SJCRH30 (cell line): Measurements from ENCODE around the gene CTXND1. TPM values are rescaled to one million over a fixed set of nuclear protein-coding genes. Genes with fewer than 3 reads are reported as not detected.

Experiments
- DNase-seq, 2 experiments: peaks; one replicate each; pipeline ENCODE4 v3.0.0-alpha.2; 2015 to 2020
- H3K27ac ChIP-seq: fragments of 250-450 bp; sonication (Bioruptor Pico); 2 replicates; pipeline ENCODE4 v1.5.1; 2020; ENCODE audit warnings: mild to moderate bottlenecking, moderate library complexity
- H3K27me3 ChIP-seq: fragments of 250-450 bp; sonication (Bioruptor Pico); 2 replicates; pipeline ENCODE4 v1.5.1; 2020; ENCODE audit warnings: mild to moderate bottlenecking, moderate library complexity
- H3K36me3 ChIP-seq: fragments of 250-450 bp; sonication (Bioruptor Pico); 2 replicates; pipeline ENCODE4 v1.5.1; 2020; ENCODE audit warnings: mild to moderate bottlenecking, moderate library complexity
- H3K4me1 ChIP-seq: fragments of 250-450 bp; sonication (Bioruptor Pico); 2 replicates; pipeline ENCODE4 v1.5.1; 2020; ENCODE audit warnings: mild to moderate bottlenecking, moderate library complexity
- H3K4me3 ChIP-seq: fragments of 250-450 bp; sonication (Bioruptor Pico); 2 replicates; pipeline ENCODE4 v1.5.1; 2020; ENCODE audit warnings: mild to moderate bottlenecking, moderate library complexity
- H3K9me3 ChIP-seq: fragments of 250-450 bp; sonication (Bioruptor Pico); replicated peaks from 2 replicates; pipeline ENCODE4 v1.5.1; 2020; ENCODE audit warnings: mild to moderate bottlenecking, moderate library complexity
- total RNA-seq: library from RNA; depleted of rRNA; stranded (reverse); fragments of >200 nt; shearing (Covaris generic); gene quantifications from 2 replicates; pipeline ENCODE4 v1.2.3, GENCODE V29; 2014

Gene CTXND1
- total RNA-seq, 1 experiment from 2014 or later, result 0.10 TPM

DNA sequence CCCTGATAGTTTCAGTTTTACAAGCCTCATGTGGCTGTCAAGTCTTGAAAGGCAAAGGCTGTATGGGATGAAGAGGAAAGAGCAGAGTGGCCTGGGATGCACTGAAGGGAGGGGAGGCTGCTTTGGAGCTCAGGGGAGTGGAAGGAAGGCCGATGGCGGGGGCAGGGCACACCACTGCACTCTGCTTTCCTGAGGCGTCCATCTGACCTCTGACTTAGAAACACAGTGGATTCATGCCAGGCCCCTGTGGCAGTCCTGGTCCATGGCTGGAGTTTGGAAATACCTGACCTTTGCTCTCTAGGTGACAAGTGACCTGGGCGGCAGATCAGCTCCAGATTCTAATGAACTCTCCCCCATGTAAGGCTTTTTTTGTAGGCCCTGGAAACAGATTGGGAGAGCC, 80.2 kb downstream of the CTXND1 start:
- Histone ChIP-seq H3K4me1 (no peaks in the 10 kb centered on the region), H3K36me3 (no peaks in the 10 kb centered on the region), H3K4me3 (no peak overlapping the region), H3K9me3 (no peaks in the 10 kb centered on the region), H3K27ac (no peak overlapping the region), H3K27me3 (no peaks in the 10 kb centered on the region)
- DNase-seq, result no peak

DNA sequence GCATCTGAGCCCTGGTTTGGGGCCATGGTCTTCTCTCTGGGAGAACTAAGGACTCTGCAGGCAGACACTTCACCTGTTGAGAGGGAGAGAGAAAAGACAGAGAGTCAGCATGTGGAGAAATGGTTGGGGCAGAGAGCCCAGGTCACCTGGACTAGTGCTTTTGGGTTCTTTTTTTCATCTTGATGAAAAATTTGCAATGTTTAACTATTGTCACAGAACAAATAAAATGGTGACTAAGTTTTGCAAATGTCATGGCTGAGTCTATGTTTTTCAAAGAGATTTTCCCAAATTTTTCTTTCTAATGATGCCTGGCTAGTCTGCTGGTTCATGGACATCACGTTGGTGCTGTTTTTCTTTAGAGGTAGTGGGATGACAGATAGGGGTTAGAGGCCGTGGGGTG, 81.4 kb downstream of the CTXND1 start:
- Histone ChIP-seq H3K9me3 (no peaks in the 10 kb centered on the region), H3K4me1 (no peaks in the 10 kb centered on the region), H3K36me3 (no peaks in the 10 kb centered on the region), H3K27me3 (no peaks in the 10 kb centered on the region), H3K27ac (no peak overlapping the region), H3K4me3 (no peak overlapping the region)
- DNase-seq, result no peak

DNA sequence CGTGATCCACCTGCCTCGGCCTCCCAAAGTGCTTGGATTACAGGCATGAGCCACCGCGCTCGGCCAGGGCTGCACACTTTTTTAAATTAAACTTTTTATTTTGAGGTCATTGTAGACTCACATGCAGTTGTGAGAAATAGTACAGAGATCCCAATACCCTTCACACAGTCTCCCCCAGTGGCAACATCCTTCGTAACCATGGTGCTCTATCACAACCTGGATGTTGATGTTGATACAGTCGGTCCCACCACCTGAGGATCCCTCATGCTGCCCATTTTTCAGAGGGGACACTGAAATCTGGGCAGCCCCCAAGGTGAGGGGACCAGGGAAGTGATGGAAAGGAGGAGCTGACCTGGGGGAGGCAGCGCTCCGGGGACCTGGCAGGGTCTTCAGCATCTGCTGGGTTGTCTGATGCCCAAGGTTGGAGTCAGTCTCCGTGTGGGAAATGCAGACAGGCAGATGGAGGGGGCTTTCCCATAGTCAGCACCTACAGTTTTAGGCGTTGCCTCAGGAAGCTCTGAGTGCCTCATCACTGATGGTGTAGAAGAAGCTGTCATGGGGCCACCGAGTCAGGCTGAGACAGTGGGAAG, 82.2 kb downstream of the CTXND1 start:
- Histone ChIP-seq H3K27ac (no peak overlapping the region), H3K4me1 (no peaks in the 10 kb centered on the region), H3K9me3 (no peaks in the 10 kb centered on the region), H3K4me3 (no peak overlapping the region), H3K36me3 (no peaks in the 10 kb centered on the region), H3K27me3 (no peaks in the 10 kb centered on the region)
- DNase-seq, result no peak

DNA sequence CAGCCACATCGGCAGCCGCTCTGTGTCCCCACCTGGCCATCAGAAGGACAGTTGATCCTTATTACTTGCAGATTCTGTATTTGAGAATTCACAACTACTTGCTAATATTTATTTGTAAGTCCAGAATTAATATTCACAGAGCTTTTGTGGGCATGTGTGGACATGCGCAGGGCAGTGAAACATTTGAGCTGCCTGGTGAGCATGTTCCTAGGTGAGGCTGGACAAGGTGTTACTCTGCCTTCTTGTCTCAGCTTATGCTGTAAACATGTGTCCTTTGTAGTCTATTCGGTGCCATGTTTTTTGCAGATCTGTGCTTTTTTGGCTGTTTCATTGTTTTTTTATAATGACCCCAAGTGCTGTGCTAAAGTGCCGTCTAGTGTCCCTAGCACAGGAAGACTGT, 83.6 kb downstream of the CTXND1 start:
- H3K27me3 ChIP-seq, result no peaks in the 10 kb centered on the region
- H3K36me3 ChIP-seq, result peaks cover 5% of the 10 kb centered on the region; the same call in 1 of the 2 replicates
- DNase-seq, result no peak

DNA sequence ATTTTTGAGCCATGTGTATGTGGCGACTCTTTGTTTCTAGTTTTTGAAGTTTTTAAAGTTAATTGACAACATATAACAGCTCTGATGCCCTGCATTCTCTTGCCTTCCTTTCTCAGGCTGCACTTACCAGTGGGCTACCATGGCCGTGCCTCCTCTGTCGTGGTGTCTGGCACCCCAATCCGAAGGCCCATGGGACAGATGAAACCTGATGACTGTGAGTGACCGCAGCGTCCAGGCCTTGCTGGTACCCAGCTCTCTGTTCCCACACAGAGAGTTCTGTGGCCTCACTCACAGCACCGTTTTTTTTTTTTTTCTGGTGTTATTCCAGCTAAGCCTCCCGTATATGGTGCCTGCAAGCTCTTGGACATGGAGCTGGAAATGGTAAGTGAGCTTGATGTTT, 84.1 kb downstream of the CTXND1 start:
- Histone ChIP-seq H3K27ac (no peak overlapping the region), H3K27me3 (no peaks in the 10 kb centered on the region), H3K4me1 (no peaks in the 10 kb centered on the region), H3K9me3 (no peaks in the 10 kb centered on the region), H3K4me3 (no peak overlapping the region), H3K36me3 (peaks cover 5% of the 10 kb centered on the region; the same call in 1 of the 2 replicates)
- no peak for DNase-seq

More for the DNA sequence above, 83.6 kb downstream of the CTXND1 start:
- Histone ChIP-seq H3K27ac (no peak overlapping the region), H3K4me3 (no peak overlapping the region), H3K4me1 (no peaks in the 10 kb centered on the region), H3K9me3 (no peaks in the 10 kb centered on the region)

DNA sequence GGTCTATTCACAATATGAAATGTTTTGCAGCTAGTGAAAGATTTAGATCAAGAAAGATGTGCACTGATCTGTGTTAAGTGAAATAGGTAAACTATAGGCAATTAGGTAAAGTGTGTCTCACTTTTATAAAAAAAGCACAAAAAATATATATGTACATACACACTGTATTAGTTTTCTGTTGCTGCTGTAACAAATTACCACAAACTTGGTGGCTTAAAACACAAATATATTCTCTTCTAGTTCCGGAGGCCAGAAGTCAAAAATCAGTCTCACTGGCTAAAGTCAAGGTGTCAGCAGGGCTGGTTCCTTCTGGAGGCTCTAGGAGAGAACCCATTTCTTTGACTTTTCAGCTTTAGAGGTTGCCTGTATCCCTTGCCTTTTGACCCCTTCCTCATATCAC, 88.1 kb downstream of the CTXND1 start:
- H3K4me3 ChIP-seq, result no peak overlapping the region
- no peak for DNase-seq
- H3K27me3 ChIP-seq, result no peaks in the 10 kb centered on the region
- no peaks in the 10 kb centered on the region for H3K4me1 ChIP-seq
- peaks cover 5% of the 10 kb centered on the region; the same call in 1 of the 2 replicates for H3K36me3 ChIP-seq
- H3K27ac ChIP-seq, result no peak overlapping the region
- H3K9me3 ChIP-seq, result no peaks in the 10 kb centered on the region

DNA sequence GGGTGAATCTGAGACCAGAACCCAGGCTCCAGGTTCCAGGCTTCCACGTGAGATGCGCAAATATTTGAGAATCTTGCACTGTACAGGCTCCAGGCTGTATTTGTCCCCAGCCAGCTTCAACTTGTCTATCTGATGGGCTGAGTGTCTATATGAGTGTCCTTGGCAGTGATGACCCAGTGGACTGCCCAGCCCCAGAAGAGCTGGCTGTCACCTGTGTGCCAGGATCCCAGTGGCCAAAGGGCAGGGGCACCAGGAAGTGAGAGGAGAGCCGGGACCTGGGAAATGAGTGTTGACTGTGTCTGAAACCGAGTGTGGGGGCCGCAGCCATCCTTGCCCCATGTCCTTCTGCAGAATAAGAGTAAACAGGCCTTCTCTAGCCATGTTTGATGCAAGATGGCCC, 88.8 kb downstream of the CTXND1 start:
- no peaks in the 10 kb centered on the region for H3K4me1 ChIP-seq
- H3K9me3 ChIP-seq, result no peaks in the 10 kb centered on the region
- H3K4me3 ChIP-seq, result no peak overlapping the region
- no peak overlapping the region for H3K27ac ChIP-seq
- no peaks in the 10 kb centered on the region for H3K27me3 ChIP-seq
- H3K36me3 ChIP-seq, result peaks cover 5% of the 10 kb centered on the region; the same call in 1 of the 2 replicates
- DNase-seq, result no peak

DNA sequence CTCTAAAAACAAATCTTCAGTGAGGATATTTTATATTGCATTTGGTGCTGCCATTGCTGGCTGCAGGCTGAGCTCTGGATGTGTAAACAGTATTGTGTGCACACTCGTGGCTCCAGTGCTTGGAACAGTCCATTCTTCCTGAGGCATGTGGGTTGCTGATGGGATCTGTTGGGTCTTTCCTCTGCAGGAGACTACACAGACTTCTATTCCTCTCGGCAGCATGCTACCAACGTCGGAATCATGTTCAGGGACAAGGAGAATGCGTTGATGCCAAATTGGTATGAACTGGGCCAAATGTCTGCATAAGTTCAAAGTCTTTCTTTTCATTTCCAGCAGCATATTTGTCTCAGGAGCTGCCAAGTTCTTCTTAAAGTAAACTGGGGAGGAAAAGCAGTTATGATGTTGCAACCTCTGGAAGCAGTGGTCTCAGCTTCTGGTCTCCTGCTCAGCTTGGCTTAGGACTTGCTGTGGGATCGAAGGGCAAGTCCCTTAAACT, 89.9 kb downstream of the CTXND1 start:
- no peaks in the 10 kb centered on the region for H3K27me3 ChIP-seq
- DNase-seq, result no peak
- no peak overlapping the region for H3K27ac ChIP-seq
- H3K4me1 ChIP-seq, result no peaks in the 10 kb centered on the region
- H3K9me3 ChIP-seq, result no peaks in the 10 kb centered on the region
- H3K36me3 ChIP-seq, result peaks cover 5% of the 10 kb centered on the region; the same call in 1 of the 2 replicates
- H3K4me3 ChIP-seq, result no peak overlapping the region

DNA sequence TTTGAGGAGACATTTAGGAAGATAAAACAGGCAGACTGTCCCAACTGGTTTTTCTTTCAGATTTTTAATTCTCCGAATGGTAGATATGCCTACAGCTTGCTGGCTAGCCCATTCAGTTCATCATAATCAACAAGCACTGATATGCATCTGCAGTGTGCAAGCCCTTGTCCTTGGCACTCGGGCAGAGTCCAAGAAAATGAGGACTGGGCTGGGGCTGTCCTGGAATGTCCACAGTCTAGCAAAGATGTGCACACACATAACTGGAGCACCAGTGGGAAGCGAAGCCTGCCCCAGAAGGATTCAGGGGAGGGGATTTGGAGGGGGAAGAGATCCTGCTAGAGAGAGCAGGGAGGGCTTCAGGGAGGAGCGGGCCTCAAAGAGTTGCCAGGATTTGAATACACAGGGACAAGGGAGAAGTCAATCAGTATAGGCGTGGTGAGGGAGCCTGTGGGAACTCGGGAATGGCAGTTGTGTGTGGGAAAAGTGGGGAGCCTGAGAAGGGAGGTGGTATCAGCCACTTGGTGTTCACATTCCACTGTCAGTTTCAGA, 90.5 kb downstream of the CTXND1 start:
- no peak overlapping the region for H3K27ac ChIP-seq
- no peak for DNase-seq
- H3K36me3 ChIP-seq, result peaks cover 5% of the 10 kb centered on the region; the same call in 1 of the 2 replicates
- no peaks in the 10 kb centered on the region for H3K4me1 ChIP-seq
- no peak overlapping the region for H3K4me3 ChIP-seq
- H3K9me3 ChIP-seq, result no peaks in the 10 kb centered on the region
- no peaks in the 10 kb centered on the region for H3K27me3 ChIP-seq

DNA sequence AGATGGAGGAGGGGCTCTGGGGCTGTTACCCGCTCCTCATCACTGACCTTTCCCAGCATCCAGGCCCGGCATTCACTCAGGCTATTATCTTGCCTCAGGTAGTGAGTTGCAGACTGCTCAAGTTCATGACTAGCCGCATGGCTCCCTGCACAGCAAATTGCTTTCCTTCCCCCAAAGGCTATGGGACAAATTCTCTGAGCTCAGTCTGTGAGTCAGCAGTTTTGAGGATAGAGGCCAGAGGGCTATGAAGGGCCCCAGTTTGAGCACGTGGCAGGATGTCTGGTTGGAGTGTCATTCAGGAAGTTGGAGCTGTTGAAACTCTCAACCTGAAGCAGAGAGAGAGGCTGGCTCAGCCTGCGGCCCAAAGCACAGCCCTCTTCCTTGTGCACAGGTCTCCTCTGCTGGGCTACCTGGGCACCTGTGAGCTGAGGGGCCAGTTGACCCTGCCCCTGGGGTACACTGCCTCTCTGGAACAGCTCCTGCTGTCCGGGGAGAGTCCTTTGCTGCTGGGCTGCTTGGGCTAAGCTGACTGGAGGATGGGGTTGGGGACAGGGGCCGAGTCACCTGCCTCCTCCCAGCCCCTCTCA, 91.3 kb downstream of the CTXND1 start:
- DNase-seq, result no peak
- no peaks in the 10 kb centered on the region for H3K9me3 ChIP-seq
- no peaks in the 10 kb centered on the region for H3K27me3 ChIP-seq
- H3K4me3 ChIP-seq, result no peak overlapping the region
- no peaks in the 10 kb centered on the region for H3K4me1 ChIP-seq
- no peak overlapping the region for H3K27ac ChIP-seq
- peaks cover 5% of the 10 kb centered on the region; the same call in 1 of the 2 replicates for H3K36me3 ChIP-seq

DNA sequence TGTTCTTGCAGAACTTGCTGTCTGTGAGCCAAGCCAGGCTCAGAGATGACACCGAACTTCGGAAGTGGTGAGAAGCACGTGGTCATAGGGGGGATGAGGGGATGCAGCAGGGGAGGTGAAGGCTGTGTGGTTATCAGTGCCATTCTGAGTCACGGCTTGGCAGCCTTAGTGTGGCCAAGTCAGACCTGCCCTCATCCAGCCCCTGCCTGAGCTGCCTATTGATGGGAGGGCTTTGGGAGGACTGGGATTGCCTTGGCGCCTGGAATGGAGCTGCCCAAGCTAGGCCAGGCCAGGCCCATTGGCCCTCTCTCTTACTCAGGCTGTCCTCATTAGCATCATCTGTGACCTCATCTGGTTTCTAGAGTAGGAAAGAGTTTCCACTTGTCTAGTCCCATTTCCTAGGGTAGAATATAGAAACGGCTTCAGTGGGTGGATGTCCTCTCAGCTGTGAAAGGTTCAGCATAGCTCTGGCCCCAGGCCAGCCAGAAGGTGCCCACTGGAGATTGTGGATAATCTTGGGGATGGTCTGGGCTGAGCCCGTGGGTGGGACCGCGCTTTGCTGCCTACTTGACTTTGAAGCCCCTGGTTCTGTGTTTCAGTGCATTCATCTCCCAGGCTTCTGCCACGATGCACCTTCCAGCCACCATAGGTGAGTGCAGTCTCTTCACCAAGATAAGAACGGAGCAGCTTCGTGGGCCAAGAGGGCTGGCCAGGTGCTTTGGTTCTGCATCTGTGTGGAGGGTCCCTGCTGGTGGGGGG, 92.0 kb downstream of the CTXND1 start:
- no peaks in the 10 kb centered on the region for H3K4me1 ChIP-seq
- H3K9me3 ChIP-seq, result no peaks in the 10 kb centered on the region
- H3K27ac ChIP-seq, result no peak overlapping the region
- peaks cover 5% of the 10 kb centered on the region; the same call in 1 of the 2 replicates for H3K36me3 ChIP-seq
- DNase-seq, result no peak
- H3K27me3 ChIP-seq, result no peaks in the 10 kb centered on the region
- no peak overlapping the region for H3K4me3 ChIP-seq

DNA sequence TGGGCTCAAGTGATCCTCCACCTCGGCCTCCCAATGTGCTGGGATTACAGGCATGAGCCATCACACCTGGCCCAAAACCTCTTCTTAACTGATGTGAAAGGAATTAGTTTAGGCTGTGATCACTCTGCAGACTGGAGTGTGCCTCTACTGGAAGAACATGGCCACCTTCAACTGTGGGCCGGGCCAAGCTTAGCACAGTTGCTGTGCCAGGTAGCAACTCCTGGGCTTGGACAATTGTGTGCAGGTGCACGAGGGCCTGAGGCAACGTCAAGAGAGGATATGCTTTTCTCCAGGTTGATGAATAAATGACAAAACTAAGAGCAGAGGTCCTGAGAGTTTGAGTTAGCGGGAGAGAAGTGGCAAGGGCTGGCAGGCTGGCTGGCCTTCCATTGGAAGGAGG, 92.7 kb downstream of the CTXND1 start:
- no peak overlapping the region for H3K4me3 ChIP-seq
- no peak for DNase-seq
- H3K27ac ChIP-seq, result no peak overlapping the region
- peaks cover 5% of the 10 kb centered on the region; the same call in 1 of the 2 replicates for H3K36me3 ChIP-seq
- H3K9me3 ChIP-seq, result no peaks in the 10 kb centered on the region
- no peaks in the 10 kb centered on the region for H3K27me3 ChIP-seq
- no peaks in the 10 kb centered on the region for H3K4me1 ChIP-seq

DNA sequence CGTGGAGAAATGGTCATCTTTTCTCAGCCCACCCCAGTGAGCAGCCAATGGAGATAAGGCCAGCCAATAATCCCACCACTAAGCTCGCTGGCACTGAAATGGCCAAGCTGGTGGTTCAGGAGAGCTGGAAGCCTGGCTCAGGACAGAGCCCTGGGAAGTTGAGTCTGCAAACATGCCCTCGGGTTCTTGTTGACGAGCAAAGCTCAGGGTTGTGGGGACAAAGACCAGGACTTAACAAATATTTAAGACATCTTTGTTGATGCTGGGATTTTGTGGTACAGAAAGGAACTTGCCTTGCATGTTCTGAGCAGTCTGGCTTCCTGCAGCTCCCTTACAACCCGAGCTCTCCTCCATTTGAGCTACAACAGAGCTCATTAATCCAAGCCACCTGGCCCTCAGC, 94.8 kb downstream of the CTXND1 start:
- DNase-seq, result no peak
- Histone ChIP-seq H3K36me3 (no peaks in the 10 kb centered on the region), H3K27ac (no peak overlapping the region), H3K9me3 (no peaks in the 10 kb centered on the region), H3K4me1 (0 out of 2 replicates have a peak, but pooled peaks cover 4% of the 10 kb centered on the region), H3K27me3 (no peaks in the 10 kb centered on the region), H3K4me3 (no peak overlapping the region)

DNA sequence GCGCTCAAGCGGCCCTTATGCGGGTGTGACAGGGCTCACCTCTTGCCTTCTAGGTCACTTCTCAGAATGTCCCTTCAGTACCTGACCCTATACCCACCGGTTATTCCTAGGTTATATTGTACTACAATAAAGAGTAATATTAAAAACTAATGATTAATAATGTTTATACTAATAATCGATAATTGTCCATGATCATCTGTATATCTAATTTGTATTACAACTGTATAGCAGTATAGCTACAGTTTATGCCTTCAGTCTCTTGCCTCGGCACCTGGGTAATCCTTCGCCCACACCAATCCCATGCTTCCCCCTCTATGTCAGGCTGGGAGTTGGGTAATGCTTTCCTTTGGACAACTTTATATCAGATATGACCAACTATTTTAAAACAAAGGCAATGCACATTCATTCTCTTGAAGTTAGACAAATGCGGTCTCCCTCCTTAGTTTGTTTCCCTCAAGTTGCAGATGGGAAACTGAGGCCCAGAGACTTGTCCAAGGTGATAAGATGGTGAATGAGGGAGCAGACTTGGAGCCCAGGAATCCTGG, 95.8 kb downstream of the CTXND1 start:
- DNase-seq, result no peak
- H3K36me3 ChIP-seq, result no peaks in the 10 kb centered on the region
- 0 out of 2 replicates have a peak, but pooled peaks cover 4% of the 10 kb centered on the region for H3K4me1 ChIP-seq
- H3K27me3 ChIP-seq, result no peaks in the 10 kb centered on the region
- H3K9me3 ChIP-seq, result no peaks in the 10 kb centered on the region
- H3K4me3 ChIP-seq, result no peak overlapping the region
- no peak overlapping the region for H3K27ac ChIP-seq
